LNCAP (cell line): ENCODE data around the gene PRPSAP1.

Experiments used
- TF ChIP-seq, protein P1 (sequence below): fragments of 450-650 bp; IDR thresholded peaks from 2 replicates; pipeline ENCODE4 v1.5.1; 2017; ENCODE audit warnings: mild to moderate bottlenecking

The PRPSAP1 gene

DNA sequence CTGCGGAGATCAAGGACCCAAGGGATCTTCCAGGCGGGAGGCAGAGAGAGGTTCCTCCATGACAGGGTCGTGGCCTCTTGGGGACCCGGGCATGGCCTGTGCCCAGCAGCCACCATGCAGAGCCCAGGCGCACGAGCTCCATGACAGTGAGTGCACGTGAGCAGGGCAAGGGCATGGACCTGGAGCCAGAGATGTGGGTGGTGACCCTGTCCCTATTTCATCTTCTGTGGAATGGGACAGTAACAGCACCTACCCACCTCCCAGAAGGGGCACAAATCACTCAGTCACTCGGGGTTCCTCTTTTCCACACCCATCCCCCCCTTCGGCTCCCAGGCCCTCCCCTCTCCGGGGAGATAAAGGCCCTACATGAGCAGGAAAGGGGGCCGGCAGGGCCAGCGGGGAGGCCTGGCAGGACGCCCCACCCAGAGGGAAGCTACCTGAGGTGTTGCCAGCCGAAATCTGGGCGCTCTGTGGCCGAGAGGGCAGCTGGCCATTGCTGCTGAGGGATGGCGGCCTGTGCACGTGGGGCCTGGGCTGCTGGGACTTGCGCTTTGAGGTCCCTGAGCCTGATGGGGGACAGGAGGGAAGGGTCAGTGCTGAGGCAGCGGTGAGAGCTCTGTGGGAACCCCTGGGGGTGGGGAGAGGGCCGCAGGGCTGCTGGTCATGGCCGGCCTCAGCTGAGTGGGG is 78.2 kb downstream of the PRPSAP1 start:
- TF ChIP-seq, protein P1, sequence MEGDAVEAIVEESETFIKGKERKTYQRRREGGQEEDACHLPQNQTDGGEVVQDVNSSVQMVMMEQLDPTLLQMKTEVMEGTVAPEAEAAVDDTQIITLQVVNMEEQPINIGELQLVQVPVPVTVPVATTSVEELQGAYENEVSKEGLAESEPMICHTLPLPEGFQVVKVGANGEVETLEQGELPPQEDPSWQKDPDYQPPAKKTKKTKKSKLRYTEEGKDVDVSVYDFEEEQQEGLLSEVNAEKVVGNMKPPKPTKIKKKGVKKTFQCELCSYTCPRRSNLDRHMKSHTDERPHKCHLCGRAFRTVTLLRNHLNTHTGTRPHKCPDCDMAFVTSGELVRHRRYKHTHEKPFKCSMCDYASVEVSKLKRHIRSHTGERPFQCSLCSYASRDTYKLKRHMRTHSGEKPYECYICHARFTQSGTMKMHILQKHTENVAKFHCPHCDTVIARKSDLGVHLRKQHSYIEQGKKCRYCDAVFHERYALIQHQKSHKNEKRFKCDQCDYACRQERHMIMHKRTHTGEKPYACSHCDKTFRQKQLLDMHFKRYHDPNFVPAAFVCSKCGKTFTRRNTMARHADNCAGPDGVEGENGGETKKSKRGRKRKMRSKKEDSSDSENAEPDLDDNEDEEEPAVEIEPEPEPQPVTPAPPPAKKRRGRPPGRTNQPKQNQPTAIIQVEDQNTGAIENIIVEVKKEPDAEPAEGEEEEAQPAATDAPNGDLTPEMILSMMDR: no peak

DNA sequence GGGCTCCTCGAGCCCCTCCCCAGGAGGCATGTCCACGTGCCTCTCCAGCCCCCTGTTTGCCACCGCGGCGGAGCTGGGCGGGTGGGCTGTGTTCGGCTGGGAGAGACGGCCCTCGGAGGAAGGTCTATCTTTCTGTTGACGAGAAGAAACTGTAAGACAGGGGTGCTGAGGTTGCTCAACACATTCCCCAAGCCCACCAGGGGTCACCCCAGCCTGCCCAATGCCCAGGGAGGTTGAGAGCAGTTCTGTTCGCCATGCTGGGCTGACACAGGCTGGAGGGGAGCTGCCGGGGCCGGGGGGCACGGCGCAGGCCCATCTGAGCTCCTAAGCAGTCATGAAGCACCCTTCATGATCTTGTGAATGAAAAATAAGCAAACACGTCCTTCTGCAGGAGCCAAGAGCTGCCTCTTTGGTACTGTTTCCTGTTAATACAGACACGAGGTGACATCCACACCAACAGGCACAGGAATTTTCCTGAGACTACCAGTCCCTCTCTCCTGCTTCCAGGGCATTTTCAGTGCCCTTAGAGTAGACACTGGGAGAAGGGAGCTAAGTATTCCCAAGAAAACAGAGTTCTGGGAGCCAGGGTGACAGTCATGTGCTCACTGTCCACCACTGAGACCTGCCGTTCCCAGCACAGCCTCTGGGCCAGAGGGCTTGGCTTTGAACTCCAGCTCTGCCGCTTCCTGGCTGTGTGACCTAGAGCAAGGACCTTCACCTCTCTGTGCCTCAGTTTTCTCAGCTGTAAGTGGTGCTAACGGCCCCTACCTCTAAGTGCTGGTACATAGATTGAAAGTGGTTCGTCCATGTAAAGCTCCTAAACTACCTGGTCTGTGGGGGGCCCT is 79.4 kb downstream of the PRPSAP1 start:
- TF ChIP-seq, protein P1: no peak

DNA sequence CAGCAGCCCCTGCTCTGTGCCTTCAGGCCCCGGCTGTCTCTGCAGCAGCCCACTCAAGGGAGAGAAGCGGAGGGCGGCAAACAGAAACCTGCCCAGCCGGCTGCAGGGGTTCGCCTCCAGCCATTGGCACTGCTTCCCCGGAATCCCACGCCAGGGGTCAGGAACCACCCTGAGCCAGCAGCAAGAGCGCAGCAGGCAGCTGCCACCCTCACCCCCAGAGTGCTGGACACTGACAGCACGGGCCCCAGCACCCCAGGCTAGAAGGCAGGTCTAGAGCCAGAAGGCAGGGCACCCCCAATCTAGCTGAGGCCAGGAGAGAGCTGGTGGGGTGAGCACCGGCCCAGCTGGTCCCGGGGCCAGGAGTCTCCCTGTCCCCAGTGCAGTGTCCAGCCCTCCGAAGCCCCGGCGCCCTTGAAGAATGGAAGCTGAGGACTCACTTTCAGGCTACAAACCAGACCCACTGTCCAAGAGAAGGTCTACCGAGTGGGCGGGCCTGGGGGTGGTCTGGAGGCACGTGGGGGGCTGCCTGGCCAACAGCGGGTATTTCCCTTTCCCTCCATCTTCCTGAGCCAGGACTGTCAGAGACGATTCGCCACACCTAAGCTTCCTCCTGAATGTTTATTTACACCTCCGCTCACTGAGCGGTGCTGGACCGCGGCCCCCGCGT is 80.1 kb downstream of the PRPSAP1 start:
- TF ChIP-seq, protein P1: no peak

DNA sequence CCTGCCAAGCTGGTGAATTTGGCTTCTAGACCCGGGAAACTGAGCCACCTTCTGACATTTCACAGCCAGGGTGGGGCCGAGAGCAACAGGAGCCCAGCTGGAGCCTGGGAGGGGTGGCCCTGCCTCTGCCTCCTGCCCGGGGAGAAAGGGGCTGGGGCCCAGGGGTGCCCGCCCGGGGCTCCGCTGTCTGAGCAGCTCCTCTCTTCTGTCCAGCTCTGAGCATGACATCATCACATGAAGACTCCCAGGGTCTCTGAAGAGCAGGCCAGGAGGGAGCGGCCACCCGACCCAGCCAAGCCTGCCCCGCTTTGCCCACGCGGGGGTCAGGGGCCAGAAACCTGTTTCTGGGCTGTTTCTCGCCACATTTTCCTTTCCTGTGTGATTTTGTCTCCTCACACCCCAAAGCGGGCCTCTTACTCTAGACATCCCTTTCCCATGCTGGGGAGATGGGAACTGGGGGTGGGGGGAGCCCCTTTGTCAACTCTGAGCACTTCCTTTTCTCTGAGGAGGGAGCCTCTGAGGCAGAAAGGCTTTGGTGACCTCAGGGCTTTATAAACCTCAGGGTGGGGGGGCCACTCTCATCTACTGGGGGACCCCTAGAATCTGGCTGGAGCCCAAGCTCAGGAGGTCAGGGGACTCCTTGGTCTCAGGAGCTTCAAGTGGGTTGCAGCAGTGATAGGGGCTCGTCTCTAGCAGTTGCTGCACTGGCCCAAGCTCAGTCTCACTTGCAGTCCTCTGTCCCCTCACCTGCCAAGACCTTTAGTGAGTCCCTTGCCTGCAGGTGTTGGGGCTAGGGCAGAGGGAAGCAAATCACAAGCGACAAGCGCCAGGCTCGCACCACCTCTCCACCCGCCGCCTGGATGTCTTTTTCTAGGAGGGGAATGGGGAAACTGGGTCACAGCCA is 80.9 kb downstream of the PRPSAP1 start:
- TF ChIP-seq, protein P1: no peak

DNA sequence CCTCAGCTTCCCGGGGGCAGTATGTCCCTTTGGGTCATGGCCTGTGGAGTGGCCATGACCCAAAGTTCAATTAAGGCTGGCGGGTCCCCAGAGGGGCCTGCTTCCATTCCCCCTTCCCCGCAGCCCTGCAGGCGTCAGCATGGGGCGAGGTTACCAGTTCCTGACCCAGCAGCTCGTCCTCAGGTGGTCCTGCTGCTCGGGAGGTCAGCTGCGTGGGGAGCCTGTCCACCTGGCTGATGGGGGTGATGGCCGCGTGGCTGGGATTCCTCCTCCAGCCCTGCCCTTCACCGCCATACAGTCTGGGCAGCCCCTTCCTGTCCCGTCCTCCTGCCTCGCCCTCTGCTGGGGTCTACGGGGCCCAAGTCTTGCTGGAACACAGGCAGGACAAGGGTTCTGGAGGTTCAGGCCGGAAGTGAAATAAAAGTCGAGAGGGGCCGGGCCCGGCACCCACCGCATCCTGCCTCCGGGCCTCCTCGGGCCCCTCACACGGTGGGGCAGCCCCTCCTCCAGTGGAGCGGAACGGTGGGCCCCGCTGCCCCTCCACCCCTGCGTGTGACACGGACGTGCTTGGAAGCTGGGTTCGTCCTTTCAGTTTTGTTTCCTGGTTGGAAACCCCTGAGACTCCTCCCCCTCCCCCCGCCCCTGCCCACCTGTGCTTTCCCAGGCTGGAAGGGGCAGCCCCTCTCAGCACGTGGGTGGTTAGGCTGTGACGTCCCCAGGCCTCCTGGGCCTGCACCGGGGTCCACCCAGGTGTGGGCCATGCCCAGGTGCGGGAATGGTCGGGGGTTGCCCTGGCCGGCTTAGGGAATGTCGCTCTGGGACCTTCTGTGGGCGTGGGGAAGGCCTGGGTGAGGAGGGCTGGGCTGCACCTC is 81.8 kb downstream of the PRPSAP1 start:
- TF ChIP-seq, protein P1: no peak

DNA sequence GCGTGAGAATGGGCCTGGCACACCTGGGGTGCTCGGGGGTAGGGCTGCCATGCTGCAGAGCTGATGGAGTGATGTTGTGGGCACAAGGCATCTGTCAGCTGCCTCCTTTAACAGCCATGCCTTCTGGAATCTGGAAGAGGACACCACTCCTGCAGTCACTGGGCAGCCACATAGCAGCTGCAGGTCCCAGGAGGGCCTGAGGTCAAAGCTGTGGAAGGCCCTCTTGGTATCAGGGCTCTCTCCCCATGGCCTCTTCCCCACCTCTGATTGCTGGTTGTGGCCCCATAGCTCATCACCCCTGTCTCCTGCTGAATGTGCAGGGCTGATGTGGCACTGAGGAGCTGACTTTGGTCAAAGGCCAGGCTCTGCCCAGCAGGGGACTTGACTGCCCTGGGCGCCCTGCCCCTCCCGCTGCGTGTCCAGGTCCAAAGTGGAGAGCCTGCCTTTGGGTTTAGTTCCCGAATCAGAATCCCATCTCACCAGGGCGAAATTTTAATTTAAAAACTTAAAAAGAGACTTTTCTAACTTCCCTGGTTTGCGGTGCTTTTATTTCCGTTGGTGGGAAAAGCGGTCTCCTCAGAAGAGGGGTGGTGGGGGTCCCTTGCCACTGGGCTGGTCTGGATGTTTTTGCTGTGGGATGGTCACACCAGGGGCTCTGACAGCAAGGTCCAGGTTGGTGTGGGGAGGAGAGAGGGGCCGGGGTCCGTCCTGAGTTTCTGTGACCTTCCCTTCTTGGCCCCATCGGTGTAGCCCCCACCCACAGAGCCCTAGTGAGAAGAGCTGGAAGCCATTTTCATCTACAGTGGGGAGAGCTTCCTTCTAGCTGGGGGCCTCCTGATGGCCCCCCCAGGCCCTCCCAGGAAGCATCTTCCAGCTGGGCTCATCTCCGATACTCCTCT is 82.7 kb downstream of the PRPSAP1 start:
- TF ChIP-seq, protein P1: no peak
